Breast epithelium (tissue), 4 donors: ENCODE measurements around the gene ALOX15B. TPM values are rescaled to one million over a fixed set of nuclear protein-coding genes. Genes with fewer than 3 reads are reported as not detected.
"Not testable (repeated sequence)": the region's sequence is repeated elsewhere in the genome, so short reads cannot be mapped to it uniquely, and the experiment has no call there.

ENCODE experiments used
- DNase-seq, 2 donors: peaks; one replicate each; pipeline ENCODE4 v3.0.0-alpha.2; 2019; ENCODE audit warnings: low spot score in 2 of 2
- H3K27ac ChIP-seq, 2 donors: fragments of 200-600 bp; sonication (generic) in 1 of 2; one replicate each; pipeline ENCODE4 v1.5.1; 2016 to 2019; ENCODE audit warnings: mild to moderate bottlenecking in 1 of 2
- H3K27me3 ChIP-seq, 2 donors: fragments of 200-600 bp; sonication (generic) in 1 of 2; one replicate each; pipeline versions ENCODE4 v1.5.1 to v1.6.0; 2017 to 2019; ENCODE audit warnings: control low read depth in 1 of 2, mild to moderate bottlenecking in 1 of 2
- H3K36me3 ChIP-seq: fragments of 200-600 bp; one replicate; pipeline ENCODE4 v1.5.1; 2019
- H3K4me1 ChIP-seq, 2 donors: fragments of 200-600 bp; sonication (generic); one replicate each; pipeline ENCODE4 v1.5.1; 2016 to 2019; ENCODE audit warnings: control low read depth in 1 of 2
- H3K4me3 ChIP-seq, 3 donors: fragments of 200-600 bp; sonication (generic); 1 replicate in 2 of 3; 2 replicates in 1 of 3; pipeline ENCODE4 v1.5.1; 2016 to 2019; ENCODE audit warnings: mild to moderate bottlenecking in 3 of 3, moderate library complexity in 2 of 3
- H3K9me3 ChIP-seq, 2 donors: fragments of 200-600 bp; sonication (generic) in 1 of 2; one replicate each; pipeline ENCODE4 v1.5.1; 2016 to 2019; ENCODE audit warnings: control low read depth in 1 of 2
- CTCF ChIP-seq, 3 donors: fragments of 450-650 bp; IDR thresholded peaks; one replicate each; pipeline ENCODE4 v1.5.1; 2016 to 2017; ENCODE audit warnings: antibody characterized with exemption in 3 of 3, mild to moderate bottlenecking in 3 of 3, moderate library complexity in 3 of 3
- POLR2A ChIP-seq: fragments of 450-650 bp; IDR thresholded peaks from one replicate; pipeline ENCODE4 v1.6.1; 2016; ENCODE audit warnings: antibody characterized with exemption, mild to moderate bottlenecking, moderate library complexity
- POLR2AphosphoS5 ChIP-seq, 3 donors: sonication (generic); formaldehyde crosslinking; IDR thresholded peaks; one replicate each; pipeline ENCODE4 v1.6.1; 2017; ENCODE audit warnings: antibody characterized with exemption in 3 of 3
- intact Hi-C: fragments of 100-400 bp; cut with DNase I; formaldehyde crosslinking; loops from one replicate; pipeline ENCODE4 v1.15.1; 2023; ENCODE audit warnings: low total_unique reads
- total RNA-seq, 3 donors: library from RNA; depleted of rRNA; stranded (reverse); fragments of >200 nt; gene quantifications; one replicate each; pipeline ENCODE4 v1.1.0, GENCODE V29; 2016

Gene ALOX15B
- total RNA-seq, 3 donors from 2014 or later, result 3.3 to 38.3 (median 12.3) TPM

- intact Hi-C loops, result no loop called here
- TF ChIP-seq POLR2A (no peak), POLR2AphosphoS5 (IDR thresholded peaks at IDR 0.05) (no peak), CTCF (IDR thresholded peaks at IDR 0.05) (no peak)
- Histone ChIP-seq H3K4me3 (no peak overlapping the region), H3K9me3 (no peaks in the 10 kb centered on the region), H3K36me3 (no peaks in the 10 kb centered on the region), H3K27me3 (no peaks in the 10 kb centered on the region), H3K27ac (no peak overlapping the region), H3K4me1 (peaks cover 0 to 3% of the 10 kb centered on the region in 2 donors)
- DNase-seq, result no peak
Measured at GRCh38 chr17:8021565-8022359, 17.1 kb upstream of the ALOX15B start.

- intact Hi-C loops, result no loop called here
- Histone ChIP-seq H3K4me3 (no peak overlapping the region), H3K36me3 (no peaks in the 10 kb centered on the region), H3K27ac (no peak overlapping the region), H3K4me1 (no peaks in the 10 kb centered on the region), H3K27me3 (no peaks in the 10 kb centered on the region), H3K9me3 (no peaks in the 10 kb centered on the region)
- no peak for DNase-seq
- TF ChIP-seq POLR2A (no peak), CTCF (IDR thresholded peaks at IDR 0.05) (no peak), POLR2AphosphoS5 (IDR thresholded peaks at IDR 0.05) (no peak)
Measured at GRCh38 chr17:8022360-8023003, 16.4 kb upstream of the ALOX15B start.

GRCh38 chr17:8024161-8024560 lies 14.7 kb upstream of the ALOX15B start:
- H3K9me3 ChIP-seq, intact Hi-C loops: not testable (repeated sequence)

GRCh38 chr17:8025176-8025911 lies 13.5 kb upstream of the ALOX15B start:
- TF ChIP-seq CTCF (IDR thresholded peaks at IDR 0.05), result no peak
- no peak for TF ChIP-seq POLR2AphosphoS5 (IDR thresholded peaks at IDR 0.05)
- no peak for TF ChIP-seq POLR2A
- Histone ChIP-seq H3K27me3 (peaks cover 0 to 7% of the 10 kb centered on the region in 2 donors), H3K4me1 (no peaks in the 10 kb centered on the region), H3K4me3 (no peak overlapping the region), H3K36me3 (no peaks in the 10 kb centered on the region), H3K27ac (no peak overlapping the region), H3K9me3 (no peaks in the 10 kb centered on the region)
- DNase-seq, result no peak
- intact Hi-C loops, result no loop called here

More at GRCh38 chr17:8024161-8024560, 14.7 kb upstream of the ALOX15B start:
- not testable (repeated sequence) for H3K4me3 ChIP-seq, H3K27me3 ChIP-seq, DNase-seq, H3K4me1 ChIP-seq, H3K27ac ChIP-seq, H3K36me3 ChIP-seq

GRCh38 chr17:8029121-8029520 lies 9.7 kb upstream of the ALOX15B start:
- Histone ChIP-seq H3K36me3 (no peaks in the 10 kb centered on the region), H3K27ac (no peak overlapping the region), H3K27me3 (peaks cover 0 to 7% of the 10 kb centered on the region in 2 donors), H3K4me1 (no peaks in the 10 kb centered on the region), H3K4me3 (no peak overlapping the region), H3K9me3 (no peaks in the 10 kb centered on the region)
- TF ChIP-seq POLR2A (no peak), POLR2AphosphoS5 (IDR thresholded peaks at IDR 0.05) (no peak), CTCF (IDR thresholded peaks at IDR 0.05) (no peak)
- DNase-seq, result no peak
- intact Hi-C loops, result no loop called here
